PC-9 (cell line): ENCODE results near the gene AGAP1. TPM values are rescaled to one million over a fixed set of nuclear protein-coding genes. Genes with fewer than 3 reads are reported as not detected.

Source experiments
- BruUV-seq: library from RNA; stranded (reverse); fragments of 400-500 nt; replicated peaks from 2 replicates; lab custom pipeline; 2021; lab: Mats Ljungman, UMichigan
- CTCF ChIA-PET: fragments of 300-600 bp; sonication (Branson Sonifier 250); formaldehyde crosslinking; loops from one replicate; lab custom pipeline; 2022; ENCODE audit warnings: antibody characterized with exemption; lab: Charles Lee
- POLR2A ChIA-PET: fragments of 300-600 bp; sonication (Branson Sonifier 250); formaldehyde crosslinking; loops from one replicate; lab custom pipeline; 2022; ENCODE audit warnings: antibody characterized with exemption; ENCODE audit not compliant: unreplicated experiment; lab: Charles Lee
- DNase-seq, 2 experiments: peaks; one replicate each; pipeline versions ENCODE4 v3.0.0 to v3.0.0-alpha.2; 2015 to 2022; ENCODE audit warnings: mixed read lengths in 1 of 2
- H2AFZ ChIP-seq: fragments of 200-600 bp; sonication (generic); 2 replicates; pipeline ENCODE4 v1.8.1; 2017; ENCODE audit warnings: antibody characterized with exemption
- H3F3A ChIP-seq: fragments of 200-600 bp; sonication (generic); 2 replicates; pipeline ENCODE4 v1.8.1; 2017; ENCODE audit warnings: antibody characterized with exemption, mild to moderate bottlenecking, low read depth; ENCODE audit not compliant: insufficient read depth
- H3K27ac ChIP-seq: fragments of 200-600 bp; sonication (generic); 2 replicates; pipeline ENCODE4 v1.6.1; 2016; ENCODE audit warnings: mixed run types
- H3K27me3 ChIP-seq: fragments of 200-600 bp; sonication (generic); 2 replicates; pipeline ENCODE4 v1.6.1; 2016; ENCODE audit warnings: low read depth, mixed run types; ENCODE audit not compliant: insufficient read depth
- H3K36me3 ChIP-seq: fragments of 200-600 bp; sonication (generic); 2 replicates; pipeline ENCODE4 v1.6.1; 2016; ENCODE audit warnings: low read depth, mixed run types
- H3K4me1 ChIP-seq: fragments of 200-600 bp; sonication (generic); replicated peaks from 2 replicates; pipeline ENCODE4 v1.6.1; 2016; ENCODE audit warnings: mixed run types; ENCODE audit not compliant: insufficient read depth
- H3K4me2 ChIP-seq: fragments of 200-600 bp; sonication (generic); 2 replicates; pipeline ENCODE4 v1.6.1; 2017; ENCODE audit warnings: mixed run types
- H3K4me3 ChIP-seq: fragments of 200-600 bp; sonication (generic); 2 replicates; pipeline ENCODE4 v1.6.1; 2016; ENCODE audit warnings: mixed run types
- H3K79me2 ChIP-seq: fragments of 200-600 bp; sonication (generic); 2 replicates; pipeline ENCODE4 v1.6.1; 2017; ENCODE audit warnings: low read depth, mixed run types
- H3K9me2 ChIP-seq: fragments of 200-600 bp; sonication (generic); 2 replicates; pipeline ENCODE4 v1.8.1; 2017; ENCODE audit warnings: mild to moderate bottlenecking; ENCODE audit not compliant: insufficient read depth
- H3K9me3 ChIP-seq: fragments of 200-600 bp; sonication (generic); 2 replicates; pipeline ENCODE4 v1.8.1; 2016; ENCODE audit warnings: low read depth; ENCODE audit not compliant: insufficient read depth
- H4K20me1 ChIP-seq: fragments of 200-600 bp; sonication (generic); 2 replicates; pipeline ENCODE4 v1.8.1; 2017; ENCODE audit not compliant: insufficient read depth
- CTCF ChIP-seq: fragments of 200-600 bp; sonication (generic); conservative IDR thresholded peaks from 2 replicates; pipeline ENCODE4 v1.6.1; 2017; ENCODE audit warnings: mixed run types, antibody characterized with exemption, mild to moderate bottlenecking, moderate library complexity
- EZH2 ChIP-seq: fragments of 200-600 bp; sonication (generic); IDR thresholded peaks from 2 replicates; pipeline ENCODE4 v1.8.0; 2017; ENCODE audit warnings: antibody characterized with exemption, low read depth
- intact Hi-C: fragments of 100-400 bp; cut with micrococcal nuclease; formaldehyde crosslinking; loops from one replicate; pipeline ENCODE4 v1.10.0; 2022; ENCODE audit not compliant: unreplicated experiment
- total RNA-seq: library from RNA; stranded (reverse); gene quantifications from 2 replicates; pipeline ENCODE4 v1.2.3, GENCODE V29; 2021

Gene AGAP1
- total RNA-seq, 1 experiment from 2014 or later: 91.4 TPM

- H3K27ac ChIP-seq: no peak overlapping the region
- no peaks in the 10 kb centered on the region for H3K4me1 ChIP-seq
- ChIA-PET CTCF (no interaction called here), POLR2A (no interaction called here)
- no peak overlapping the region for H3K4me2 ChIP-seq
- H3K4me3 ChIP-seq: no peak overlapping the region
- H3K9me3 ChIP-seq: no peaks in the 10 kb centered on the region
- no peaks in the 10 kb centered on the region for H3K9me2 ChIP-seq
- TF ChIP-seq CTCF (no peak), EZH2 (no peak)
- H3F3A ChIP-seq: peaks cover 4% of the 10 kb centered on the region; the same call in 1 of the 2 replicates
- no TSS peak for BruUV-seq
- H3K27me3 ChIP-seq: no peaks in the 10 kb centered on the region
- H4K20me1 ChIP-seq: peaks cover 21% of the 10 kb centered on the region; the same call in 1 of the 2 replicates
- H3K36me3 ChIP-seq: no peaks in the 10 kb centered on the region; the same call in 1 of the 2 replicates
- no peaks in the 10 kb centered on the region for H3K79me2 ChIP-seq
- H2AFZ ChIP-seq: no peak overlapping the region
- DNase-seq: no peak
- intact Hi-C loops: no loop called here
These were observed 362.5 kb downstream of the AGAP1 start for GRCh38 chr2:235856151-235856854.

GRCh38 chr2:235857598-235857997 is 363.8 kb downstream of the AGAP1 start:
- Histone ChIP-seq H3K9me2 (no peaks in the 10 kb centered on the region), H3K27ac (no peak overlapping the region), H2AFZ (no peak overlapping the region), H4K20me1 (peaks cover 28% of the 10 kb centered on the region), H3K4me2 (no peak overlapping the region), H3K4me3 (no peak overlapping the region), H3K4me1 (no peaks in the 10 kb centered on the region), H3K79me2 (peaks cover 3% of the 10 kb centered on the region; the same call in 1 of the 2 replicates), H3F3A (no peaks in the 10 kb centered on the region), H3K9me3 (no peaks in the 10 kb centered on the region), H3K27me3 (no peaks in the 10 kb centered on the region), H3K36me3 (no peaks in the 10 kb centered on the region; the same call in 1 of the 2 replicates)
- intact Hi-C loops: no loop called here
- no peak for DNase-seq
- TF ChIP-seq EZH2 (no peak), CTCF (no peak)
- no TSS peak for BruUV-seq
- CTCF ChIA-PET: no interaction called here
- POLR2A ChIA-PET: no interaction called here

GRCh38 chr2:235858881-235859280 is 365.0 kb downstream of the AGAP1 start:
- Histone ChIP-seq H3K9me2 (no peaks in the 10 kb centered on the region), H2AFZ (no peak overlapping the region), H3K9me3 (no peaks in the 10 kb centered on the region), H3K27me3 (no peaks in the 10 kb centered on the region), H3K4me2 (no peak overlapping the region), H3F3A (no peaks in the 10 kb centered on the region), H3K36me3 (no peaks in the 10 kb centered on the region; the same call in 1 of the 2 replicates), H4K20me1 (peaks cover 30% of the 10 kb centered on the region), H3K79me2 (peaks cover 3% of the 10 kb centered on the region; the same call in 1 of the 2 replicates), H3K4me1 (no peaks in the 10 kb centered on the region), H3K4me3 (no peak overlapping the region), H3K27ac (no peak overlapping the region)
- CTCF ChIA-PET: no interaction called here
- TF ChIP-seq CTCF: no peak
- TF ChIP-seq EZH2: no peak
- intact Hi-C loops: no loop called here
- DNase-seq: no peak
- POLR2A ChIA-PET: interaction anchor here (0.6 kb wide), 1 partner anchor 78 kb away, joined by 3 read pairs; no protein-coding TSS in a partner anchor
- no TSS peak for BruUV-seq
